HG02798 (cell line): ENCODE results near the gene INTS11.
"Not testable (repeated sequence)": the region's sequence is repeated elsewhere in the genome, so short reads cannot be mapped to it uniquely, and the experiment has no call there.

Source experiments
- ATAC-seq: cut with Tn5 transposase; IDR thresholded peaks from one replicate; pipeline ENCODE4 v1.9.1; 2021; ENCODE audit warnings: mild to moderate bottlenecking; ENCODE audit not compliant: unreplicated experiment, poor library complexity

Gene INTS11

GRCh38 chr1:1324524-1325287 is at the start of gene INTS11, which contains the start of gene CPTP:
Gene INTS11, minus strand, starts transcription at chr1:1324660. Its CDS starts 52 bp downstream, at chr1:1324608.
Gene CPTP, plus strand, starts transcription at chr1:1324802. Its CDS starts 2,109 bp downstream, at chr1:1326911.
- peak; percentile 87 for ATAC-seq

- no peak for ATAC-seq
Observed at GRCh38 chr1:1373815-1374588, 49.5 kb upstream of the INTS11 start.

DNA sequence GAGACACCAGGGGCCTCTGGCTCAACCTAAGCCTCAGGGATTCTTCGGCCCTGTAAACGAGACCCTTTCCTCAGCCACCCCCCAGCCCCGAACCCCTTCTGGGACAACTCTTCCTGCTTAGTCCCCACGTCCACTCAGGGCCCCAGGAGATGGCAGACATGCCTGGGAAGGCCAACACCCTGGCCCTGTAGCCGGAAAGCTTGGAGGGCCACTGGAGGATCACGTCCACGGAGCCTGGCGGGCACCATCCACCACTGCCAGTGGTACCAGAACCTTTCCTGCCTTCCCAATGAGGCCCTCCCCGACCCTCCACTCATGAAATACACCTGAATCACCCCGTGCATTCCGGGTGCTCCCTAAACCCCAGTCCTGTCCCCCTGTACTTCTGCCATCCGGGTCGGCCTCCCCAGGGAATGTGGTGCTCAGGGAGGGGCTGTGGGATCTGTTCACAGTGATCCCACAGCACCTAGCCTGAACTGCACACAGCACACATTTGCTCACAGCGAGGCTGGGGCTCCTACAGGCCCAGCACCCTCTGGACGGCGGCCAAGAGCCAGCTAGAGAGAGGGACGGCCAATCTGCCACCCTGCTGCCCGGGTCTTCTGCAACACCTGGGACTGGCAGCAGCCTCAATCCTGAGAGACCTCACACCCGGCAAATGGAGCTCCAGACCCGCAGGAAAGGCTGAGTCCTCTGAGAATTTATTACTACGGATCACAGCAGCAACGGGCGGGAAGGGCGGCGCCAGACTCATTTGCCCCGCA is 48.8 kb upstream of the INTS11 start:
- ATAC-seq, result no peak

GRCh38 chr1:1371746-1372711 is 47.6 kb upstream of the INTS11 start:
- ATAC-seq, result peak; percentile 18

DNA sequence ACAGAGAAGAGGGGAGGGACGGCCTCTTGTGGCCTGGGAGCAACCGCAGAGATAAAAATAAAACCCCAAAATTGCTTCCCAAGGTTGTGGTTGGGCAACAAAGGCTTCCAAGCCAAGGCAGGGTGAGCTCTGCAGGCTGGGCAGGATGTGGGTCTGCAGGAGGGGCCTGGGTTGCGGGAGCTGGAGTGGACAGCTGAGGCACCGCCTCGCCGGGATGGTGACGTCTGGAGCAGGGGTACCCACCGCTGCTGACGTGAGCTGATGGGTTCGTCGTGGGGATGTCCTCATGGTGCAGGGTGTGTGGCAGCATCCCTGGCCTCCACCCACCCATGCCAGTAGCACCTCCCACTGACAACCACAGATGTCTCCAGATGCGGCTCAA is 46.9 kb upstream of the INTS11 start:
- ATAC-seq, result no peak

DNA sequence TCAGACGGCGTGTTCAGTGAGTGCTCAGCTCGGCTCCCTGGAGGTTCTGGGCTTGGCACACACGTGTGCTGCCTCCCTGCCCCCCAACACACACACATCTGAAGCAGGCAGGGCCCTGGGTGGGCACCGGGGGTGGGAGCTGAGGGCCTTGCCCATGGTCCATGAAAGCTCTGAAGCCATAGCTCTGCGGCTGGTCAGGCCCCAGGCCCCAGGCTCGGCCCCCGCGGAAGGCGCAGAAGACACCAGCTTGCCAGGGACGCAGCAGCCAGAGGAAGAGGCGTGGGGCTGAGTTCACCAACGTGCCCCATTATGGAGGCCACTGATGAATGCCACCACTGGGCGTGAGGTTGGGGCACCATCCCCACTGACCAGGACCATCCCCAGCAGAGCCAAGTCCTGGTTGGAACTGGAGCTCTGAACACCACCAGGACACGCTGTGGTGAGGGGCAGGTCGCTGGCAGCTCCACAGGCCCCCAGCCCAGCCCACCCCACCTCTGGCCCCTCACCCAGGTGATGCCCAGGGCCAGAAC is 46.4 kb upstream of the INTS11 start:
- ATAC-seq, result no peak

- ATAC-seq, result not testable (repeated sequence)
Observed at GRCh38 chr1:1370094-1370493, 45.6 kb upstream of the INTS11 start.

DNA sequence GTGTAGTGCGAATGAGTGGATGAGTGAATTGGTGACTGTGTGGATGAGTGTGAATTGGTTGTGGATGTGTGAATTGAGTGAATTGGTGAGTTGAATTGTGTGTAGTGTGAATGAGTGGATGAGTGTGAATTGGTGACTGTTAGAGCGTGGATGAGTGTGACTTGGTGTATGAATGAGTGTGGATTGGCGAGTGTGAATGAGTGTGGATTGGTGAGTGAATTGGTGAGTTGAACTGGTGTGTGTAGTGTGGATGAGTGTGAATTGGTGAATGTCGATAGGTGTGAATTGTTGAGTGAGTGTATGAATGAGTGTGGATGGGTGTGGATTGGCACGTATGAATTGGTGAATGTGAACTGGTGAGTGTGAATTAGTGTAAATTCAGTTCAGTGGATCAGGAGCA is 42.9 kb upstream of the INTS11 start:
- no peak for ATAC-seq

DNA sequence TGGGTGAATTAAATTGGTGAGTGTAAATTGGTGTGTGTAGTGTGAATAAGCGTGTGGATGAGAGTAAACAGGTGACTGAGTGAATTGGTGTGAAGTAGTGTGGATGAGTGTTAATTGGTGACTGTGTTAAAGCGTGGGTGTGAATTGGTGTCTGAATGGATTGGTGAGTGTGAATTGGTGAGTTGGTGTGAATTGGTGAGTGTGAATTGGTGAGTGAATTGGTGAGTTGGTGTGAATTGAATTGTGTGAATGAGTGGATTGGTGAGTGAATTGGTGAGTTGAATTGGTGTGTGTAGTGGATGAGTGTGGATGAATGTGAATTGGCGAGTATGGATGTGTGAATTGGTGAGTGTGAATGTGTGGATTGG is 42.2 kb upstream of the INTS11 start:
- ATAC-seq, result no peak

DNA sequence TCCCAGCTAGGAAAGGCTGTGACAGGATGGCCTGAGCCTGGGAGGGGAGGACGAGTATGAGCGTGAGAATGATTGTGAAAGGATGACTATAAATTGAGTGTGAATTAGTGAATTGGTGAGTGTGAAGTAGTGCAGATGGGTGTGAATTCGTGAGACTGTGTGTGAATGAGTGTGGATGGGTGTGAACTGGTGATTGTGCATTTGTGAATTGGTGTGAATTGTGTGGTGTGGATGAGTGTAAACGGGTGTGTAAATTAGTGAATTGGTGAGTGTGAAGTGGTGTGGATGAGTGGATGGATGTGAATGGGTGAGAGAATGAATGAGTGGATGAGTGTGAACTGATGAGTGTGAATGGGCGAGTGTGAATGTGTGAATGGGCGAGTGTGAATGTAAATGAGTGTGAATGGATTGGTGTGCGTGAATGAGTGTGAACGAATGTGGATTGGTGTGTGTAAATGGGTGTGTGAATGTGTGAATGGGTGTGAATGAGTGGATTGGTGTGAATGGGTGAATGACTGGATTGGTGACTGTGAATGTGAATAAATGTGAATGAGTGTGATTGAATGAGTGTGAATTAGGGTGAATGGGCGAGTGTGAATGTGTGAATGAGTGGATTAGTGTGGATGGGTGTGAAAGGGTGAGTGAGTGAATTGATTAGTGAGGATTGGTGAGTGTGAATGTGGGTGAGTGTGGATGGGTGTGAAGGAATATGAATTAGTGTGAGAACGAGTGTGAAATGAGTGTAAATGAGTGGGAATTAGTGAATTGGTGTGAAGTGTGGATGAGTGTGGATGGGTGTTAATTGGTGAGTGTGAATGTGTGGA is 41.6 kb upstream of the INTS11 start:
- ATAC-seq, result no peak

GRCh38 chr1:1364266-1364665 is 39.8 kb upstream of the INTS11 start:
- no peak for ATAC-seq

GRCh38 chr1:1361982-1362423 is 37.5 kb upstream of the INTS11 start:
- ATAC-seq, result no peak

DNA sequence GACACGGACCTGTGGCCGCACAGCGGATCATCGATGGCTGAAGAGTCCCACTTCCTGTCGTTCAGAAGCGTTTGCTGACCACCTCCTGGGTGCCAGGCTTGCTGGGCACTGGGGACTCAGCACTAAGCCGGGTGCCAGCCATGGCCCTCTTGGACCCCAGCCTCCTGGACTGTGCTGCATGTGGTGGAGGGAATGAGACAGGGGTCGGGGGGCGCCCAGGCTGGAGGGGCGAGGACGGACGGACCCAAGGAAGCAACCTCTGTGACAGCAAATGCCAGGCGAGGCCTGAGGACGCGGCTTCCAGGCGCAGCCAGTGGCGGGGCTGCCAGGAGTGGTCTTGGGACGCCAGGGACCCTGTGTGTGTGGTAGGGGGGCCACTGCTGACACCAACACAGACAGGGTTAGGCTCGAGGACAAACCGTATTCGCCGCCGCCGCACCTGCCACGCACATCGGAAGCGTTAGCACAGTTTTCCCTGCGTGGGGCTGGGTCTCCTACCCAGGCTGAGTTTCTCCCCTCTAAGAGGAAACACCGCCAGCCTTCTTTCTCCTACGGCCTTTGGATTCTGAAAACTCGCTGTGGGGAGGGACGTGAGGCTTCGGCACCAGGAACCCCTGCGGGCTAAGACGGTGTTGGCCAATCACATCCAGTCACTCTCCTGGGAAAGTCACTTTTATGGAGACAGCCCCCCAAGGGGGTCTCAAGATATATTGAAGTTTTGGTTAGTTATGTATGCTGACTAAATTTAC is 36.9 kb upstream of the INTS11 start:
- ATAC-seq, result no peak

DNA sequence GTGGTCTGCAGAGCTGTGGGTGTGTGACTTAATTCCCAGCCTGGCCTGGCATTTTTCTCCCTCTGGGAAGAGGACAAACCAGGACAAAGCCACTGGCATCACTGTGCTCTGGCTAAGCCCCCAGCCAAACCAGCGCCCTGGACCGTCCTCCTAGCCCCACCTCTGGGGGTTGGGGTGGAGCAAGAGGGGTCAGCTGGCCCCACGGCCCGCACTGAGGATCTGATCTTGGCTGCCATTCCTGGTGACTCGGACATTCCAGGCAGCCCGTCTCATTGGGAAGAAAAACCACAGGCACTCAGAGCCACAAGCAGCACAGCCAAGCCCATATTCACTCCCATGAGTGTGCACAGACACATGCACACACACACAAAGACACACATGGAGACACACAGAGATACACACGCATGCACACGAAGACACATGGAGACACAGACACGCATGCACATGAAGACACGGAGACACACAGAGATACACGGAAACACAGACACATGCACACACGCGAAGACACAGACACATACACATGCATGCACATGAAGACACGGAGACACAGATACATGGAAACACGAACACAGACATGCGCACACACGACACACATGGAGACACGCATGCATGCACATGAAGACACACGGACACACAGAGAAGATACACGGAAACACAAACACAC is 36.2 kb upstream of the INTS11 start:
- ATAC-seq, result no peak

- no peak for ATAC-seq
Observed at GRCh38 chr1:1359664-1360468, 35.4 kb upstream of the INTS11 start.

DNA sequence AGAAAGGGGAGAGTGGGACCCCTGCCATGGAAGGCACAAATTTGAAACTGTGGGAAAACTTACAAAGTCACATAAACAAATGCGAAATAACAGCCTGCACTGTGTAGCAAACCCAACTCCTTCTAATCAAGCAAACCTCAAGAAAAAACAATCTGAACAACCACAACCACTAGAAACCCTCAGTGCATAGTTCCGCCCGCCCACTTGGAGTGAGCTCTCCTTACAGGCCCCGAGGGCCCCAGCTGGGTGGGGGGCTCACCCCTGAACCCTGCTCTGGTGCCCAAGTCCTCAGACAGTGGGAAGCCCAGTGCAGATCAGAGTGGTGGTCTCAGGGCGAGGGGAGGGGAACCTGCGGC is 34.8 kb upstream of the INTS11 start:
- no peak for ATAC-seq
